ENCODE measurements around the gene TMSB10.
A peak's percentile ranks its signal among the peaks of the same experiment; 100 is the strongest.
"Not testable (repeated sequence)": the region's sequence is repeated elsewhere in the genome, so short reads cannot be mapped to it uniquely, and the experiment has no call there.

The TMSB10 gene

GRCh38 chr2:84923009-84923408, 17.6 kb downstream of the TMSB10 start:
- TF ChIP-seq POLR2A (IDR thresholded peaks at IDR 0.05; ENCODE audit: low read length): no peak
- no peak for TF ChIP-seq GATA1 (IDR thresholded peaks at IDR 0.05; ENCODE audit: low read depth, low read length)

GRCh38 chr2:84924173-84925106, 19.0 kb downstream of the TMSB10 start:
- DNase-seq: peak; percentile 14 to 40

More at GRCh38 chr2:84923009-84923408, 17.6 kb downstream of the TMSB10 start:
- DNase-seq: no peak

GRCh38 chr2:84925336-84925723, 19.9 kb downstream of the TMSB10 start:
- TF ChIP-seq POLR2A (IDR thresholded peaks at IDR 0.05; ENCODE audit: low read length) (no peak), GATA1 (IDR thresholded peaks at IDR 0.05; ENCODE audit: low read depth, low read length) (no peak)
- DNase-seq: no peak

More at GRCh38 chr2:84924173-84925106, 19.0 kb downstream of the TMSB10 start:
- no peak for TF ChIP-seq GATA1 (IDR thresholded peaks at IDR 0.05; ENCODE audit: low read depth, low read length)
- no peak for TF ChIP-seq POLR2A (IDR thresholded peaks at IDR 0.05; ENCODE audit: low read length)

- peak; percentile 96 to 98 for DNase-seq
- no peak for TF ChIP-seq POLR2A (IDR thresholded peaks at IDR 0.05; ENCODE audit: low read length)
- TF ChIP-seq GATA1 (IDR thresholded peaks at IDR 0.05; ENCODE audit: low read depth, low read length): no peak
Observed at GRCh38 chr2:84925724-84926376, 20.4 kb downstream of the TMSB10 start.

- no peak for DNase-seq
- no peak for TF ChIP-seq GATA1 (IDR thresholded peaks at IDR 0.05; ENCODE audit: low read depth, low read length)
- TF ChIP-seq POLR2A (IDR thresholded peaks at IDR 0.05; ENCODE audit: low read length): no peak
Observed at GRCh38 chr2:84927275-84927627, 21.8 kb downstream of the TMSB10 start.

GRCh38 chr2:84931384-84931821, 25.9 kb downstream of the TMSB10 start:
- no peak for DNase-seq
- TF ChIP-seq POLR2A (IDR thresholded peaks at IDR 0.05; ENCODE audit: low read length) (no peak), GATA1 (IDR thresholded peaks at IDR 0.05; ENCODE audit: low read depth, low read length) (no peak)

- no peak for DNase-seq
- TF ChIP-seq GATA1 (IDR thresholded peaks at IDR 0.05; ENCODE audit: low read depth, low read length) (no peak), POLR2A (IDR thresholded peaks at IDR 0.05; ENCODE audit: low read length) (no peak)
Observed at GRCh38 chr2:84938194-84938879, 32.9 kb downstream of the TMSB10 start.

- no peak for DNase-seq
Observed at GRCh38 chr2:84939426-84940087, 34.1 kb downstream of the TMSB10 start.

GRCh38 chr2:84940088-84940470, 34.6 kb downstream of the TMSB10 start:
- no peak for TF ChIP-seq GATA1 (IDR thresholded peaks at IDR 0.05; ENCODE audit: low read depth, low read length)
- DNase-seq: no peak

More at GRCh38 chr2:84939426-84940087, 34.1 kb downstream of the TMSB10 start:
- TF ChIP-seq POLR2A (IDR thresholded peaks at IDR 0.05; ENCODE audit: low read length) (no peak), GATA1 (IDR thresholded peaks at IDR 0.05; ENCODE audit: low read depth, low read length) (no peak)

- TF ChIP-seq GATA1 (IDR thresholded peaks at IDR 0.05; ENCODE audit: low read depth, low read length): no peak
- TF ChIP-seq POLR2A (IDR thresholded peaks at IDR 0.05; ENCODE audit: low read length): no peak
- DNase-seq: no peak
Observed at GRCh38 chr2:84940831-84941412, 35.5 kb downstream of the TMSB10 start.

- TF ChIP-seq POLR2A (IDR thresholded peaks at IDR 0.05; ENCODE audit: low read length) (no peak), GATA1 (IDR thresholded peaks at IDR 0.05; ENCODE audit: low read depth, low read length) (no peak)
- no peak for DNase-seq
Observed at GRCh38 chr2:84942166-84942565, 36.7 kb downstream of the TMSB10 start.

GRCh38 chr2:84942964-84943421, 37.5 kb downstream of the TMSB10 start:
- DNase-seq: no peak
- no peak for TF ChIP-seq POLR2A (IDR thresholded peaks at IDR 0.05; ENCODE audit: low read length)
- TF ChIP-seq GATA1 (IDR thresholded peaks at IDR 0.05; ENCODE audit: low read depth, low read length): no peak

- no peak for DNase-seq
- TF ChIP-seq POLR2A (IDR thresholded peaks at IDR 0.05; ENCODE audit: low read length) (no peak), GATA1 (IDR thresholded peaks at IDR 0.05; ENCODE audit: low read depth, low read length) (no peak)
Observed at GRCh38 chr2:84944295-84944909, 38.9 kb downstream of the TMSB10 start.

- DNase-seq: not testable (repeated sequence)
Observed at GRCh38 chr2:84945838-84946203, 40.4 kb downstream of the TMSB10 start.

All from erythroblast (primary cell).